ENCODE data around the gene PCSK1. TPM values are rescaled to one million over a fixed set of nuclear protein-coding genes. Genes with fewer than 3 reads are reported as not detected.

Gene PCSK1
- total and polyA plus RNA-seq, 2 of the 4 experiments (the other 2 are of a cell fraction), result not detected

DNA sequence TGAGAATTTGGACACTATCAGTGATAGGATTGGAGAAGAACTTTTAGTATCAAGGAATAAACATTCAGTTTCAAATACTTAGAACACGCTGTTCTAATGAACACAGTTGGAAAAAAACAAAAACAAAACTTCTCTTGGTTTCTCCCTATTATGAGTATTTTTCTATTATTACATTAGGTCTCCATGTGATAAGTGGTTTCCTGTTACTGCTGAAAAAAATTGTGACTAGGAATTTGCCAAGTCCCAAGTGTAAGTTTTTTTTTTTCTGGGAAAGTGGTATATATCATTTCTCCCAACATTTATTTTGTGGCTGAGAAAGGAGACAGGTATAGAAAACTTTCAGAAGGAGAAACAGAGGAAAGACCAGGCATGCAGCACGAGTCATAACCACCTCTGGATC lies 41.1 kb downstream of the PCSK1 start:
- H3K4me1 ChIP-seq (ENCODE audit: control insufficient read depth, insufficient read depth, low read length), result no peaks in the 10 kb centered on the region
- H3K9me1 ChIP-seq (ENCODE audit: insufficient read depth, low read length), result no peaks in the 10 kb centered on the region
- H3K27me3 ChIP-seq (ENCODE audit: control insufficient read depth, insufficient read depth, low read length), result peaks cover 6% of the 10 kb centered on the region
- no peak overlapping the region for H3K14ac ChIP-seq (replicated peaks; ENCODE audit: low read depth, low read length)
- no peak overlapping the region for H2BK15ac ChIP-seq (ENCODE audit: low read depth, low read length)
- intact Hi-C loops (cut with micrococcal nuclease), result no loop called here
- H3K23ac ChIP-seq (ENCODE audit: low read depth, low read length), result no peak overlapping the region
- no peak overlapping the region for H2BK20ac ChIP-seq (ENCODE audit: low read depth, low read length)
- dilution Hi-C loops (cut with HindIII; ENCODE audit: low sequenced_read_pairs, unreplicated experiment), result no loop called here
- H3K4ac ChIP-seq (ENCODE audit: low read depth, low read length), result no peak overlapping the region
- H2AK5ac ChIP-seq (ENCODE audit: low read depth, low read length), result no peak overlapping the region
- no peaks in the 10 kb centered on the region for H3K36me3 ChIP-seq (ENCODE audit: control insufficient read depth, insufficient read depth, low read length)
- H3K4me3 ChIP-seq (ENCODE audit: insufficient read depth, low read depth, low read length), result no peak overlapping the region
- peaks cover 2% of the 10 kb centered on the region; the same call in 1 of the 2 replicates for H3K9me3 ChIP-seq (ENCODE audit: control insufficient read depth, insufficient read depth, low read length)
- ChIA-PET CTCF (no interaction called here), POLR2A (ENCODE audit: unreplicated experiment) (no interaction called here)
- in situ Hi-C loops (cut with MboI; ENCODE audit: low sequenced_read_pairs), result no loop called here
- DNase-seq (no peak), ATAC-seq (ENCODE audit: low read depth) (no peak)
- H4K8ac ChIP-seq (ENCODE audit: low read depth in 2 of 2, low read length in 2 of 2), result no peak overlapping the region
- H3K27ac ChIP-seq (ENCODE audit: insufficient read depth, low read length), result no peak overlapping the region
- H3K9ac ChIP-seq (ENCODE audit: low read depth, low read length), result no peak overlapping the region
- H2BK120ac ChIP-seq (ENCODE audit: low read depth, low read length), result no peak overlapping the region
- WGBS, 2 experiments (ENCODE audit: extremely low coverage in 2 of 2, insufficient read length in 1 of 2), result no CpG with 5 or more reads among the region's 2 CpGs
- BruUV-seq (replicated peaks), result no TSS peak
- no peaks in the 10 kb centered on the region for H4K20me1 ChIP-seq (ENCODE audit: insufficient read depth, low read length)
- H2AFZ ChIP-seq (replicated peaks; ENCODE audit: low read length, poor library complexity), result no peak overlapping the region
- H3K18ac ChIP-seq (ENCODE audit: low read depth, low read length), result no peak overlapping the region
- H2BK5ac ChIP-seq (ENCODE audit: low read depth, low read length, poor library complexity, severe bottlenecking), result no peak overlapping the region
- no peak overlapping the region for H4K5ac ChIP-seq (ENCODE audit: low read depth, low read length)
- no peak overlapping the region for H4K91ac ChIP-seq (ENCODE audit: insufficient read depth, low read depth, low read length)
- H3K4me2 ChIP-seq (ENCODE audit: low read depth, low read length), result no peak overlapping the region
- no peak overlapping the region for H3K56ac ChIP-seq (ENCODE audit: extremely low read depth, insufficient read depth, low read length)
- H2AK9ac ChIP-seq (replicated peaks; ENCODE audit: low read depth, low read length, poor library complexity), result no peak overlapping the region
- TF ChIP-seq MAZ (IDR thresholded peaks at IDR 0.05; ENCODE audit: borderline replicate concordance, low read depth, low read length), result no peak
- no peak for TF ChIP-seq FOS (IDR thresholded peaks at IDR 0.05; ENCODE audit: low read depth, low read length)
- TF ChIP-seq RAD21 (IDR thresholded peaks at IDR 0.05; ENCODE audit: low read length), result no peak
- no peak for TF ChIP-seq CEBPB (IDR thresholded peaks at IDR 0.05; ENCODE audit: low read depth, low read length)
- no peak for TF ChIP-seq BHLHE40 (IDR thresholded peaks at IDR 0.05; ENCODE audit: low read depth, low read length)
- H3K79me1 ChIP-seq (ENCODE audit: low read depth in 1 of 2, low read length in 2 of 2), result no peaks in the 10 kb centered on the region
